Fibroblast of the aortic adventitia (primary cell): ENCODE data around the gene NRG2. TPM values are rescaled to one million over a fixed set of nuclear protein-coding genes. Genes with fewer than 3 reads are reported as not detected.

Source experiments
- DNase-seq: peaks from one replicate; pipeline ENCODE4 v3.0.0-alpha.2; 2010; ENCODE audit warnings: low read depth
- H3K4me3 ChIP-seq: 2 replicates; pipeline ENCODE4 v1.5.1; 2011; ENCODE audit warnings: low read depth, mild to moderate bottlenecking, control low read depth, low read length, moderate library complexity
- CTCF ChIP-seq: IDR thresholded peaks from 2 replicates; pipeline ENCODE4 v1.5.1; 2011; ENCODE audit warnings: mild to moderate bottlenecking, low read length, control low read depth, inconsistent platforms; ENCODE audit not compliant: insufficient read depth
- total RNA-seq: library from RNA; depleted of rRNA; stranded (reverse); fragments of >200 nt; gene quantifications from 2 replicates; pipeline ENCODE4 v1.2.3, GENCODE V29; 2012; ENCODE audit warnings: low replicate concordance

The NRG2 gene
- total RNA-seq, 1 donor, result 0.36 TPM

- DNase-seq, result no peak
- TF ChIP-seq CTCF, result no peak
- H3K4me3 ChIP-seq, result no peak overlapping the region
These were observed 148.1 kb downstream of the NRG2 start for GRCh38 chr5:139895046-139895445.

GRCh38 chr5:139893873-139894272 is 149.2 kb downstream of the NRG2 start:
- no peak for TF ChIP-seq CTCF
- H3K4me3 ChIP-seq, result no peak overlapping the region
- no peak for DNase-seq

- TF ChIP-seq CTCF, result no peak
- no peak for DNase-seq
These were observed 153.7 kb downstream of the NRG2 start for GRCh38 chr5:139889410-139889809.

GRCh38 chr5:139888370-139888769 is 154.7 kb downstream of the NRG2 start:
- no peak for DNase-seq
- TF ChIP-seq CTCF, result no peak
- no peak overlapping the region for H3K4me3 ChIP-seq

More at GRCh38 chr5:139889410-139889809, 153.7 kb downstream of the NRG2 start:
- no peak overlapping the region for H3K4me3 ChIP-seq

GRCh38 chr5:139886213-139886612 is 156.9 kb downstream of the NRG2 start:
- TF ChIP-seq CTCF, result no peak

GRCh38 chr5:139885857-139886208 is 157.3 kb downstream of the NRG2 start:
- no peak overlapping the region for H3K4me3 ChIP-seq
- no peak for DNase-seq
- no peak for TF ChIP-seq CTCF

More at GRCh38 chr5:139886213-139886612, 156.9 kb downstream of the NRG2 start:
- no peak overlapping the region for H3K4me3 ChIP-seq
- no peak for DNase-seq

GRCh38 chr5:139885172-139885856 is 157.8 kb downstream of the NRG2 start:
- H3K4me3 ChIP-seq, result no peak overlapping the region
- no peak for DNase-seq
- no peak for TF ChIP-seq CTCF
